H1 (cell line): ENCODE results near the gene WDR45. TPM values are rescaled to one million over a fixed set of nuclear protein-coding genes. Genes with fewer than 3 reads are reported as not detected.

Experiments
- CTCF ChIA-PET: fragments of 300-600 bp; sonication (Branson Sonifier 250); formaldehyde crosslinking; loops from one replicate; lab custom pipeline; 2021; ENCODE audit not compliant: partially characterized antibody; lab: Charles Lee
- POLR2A ChIA-PET: fragments of 300-600 bp; sonication (Branson Sonifier 250); formaldehyde crosslinking; loops from one replicate; lab custom pipeline; 2021; ENCODE audit warnings: inconsistent platforms; ENCODE audit not compliant: partially characterized antibody; lab: Charles Lee
- DNase-seq, 2 experiments: peaks; one replicate each; pipeline versions ENCODE4 v3.0.0 to v3.0.0-alpha.2; 2010 to 2022; ENCODE audit warnings: low spot score in 2 of 2, low read depth in 1 of 2, mixed read lengths in 1 of 2
- FAIRE-seq: peaks from 2 replicates; lab custom pipeline; 2011; peaks lifted over from hg19 to GRCh38; lab: Jason Lieb, UNC
- H2AFZ ChIP-seq: 2 replicates; pipeline ENCODE4 v1.8.1; 2012; ENCODE audit warnings: low read length, inconsistent platforms
- H2AK5ac ChIP-seq: 2 replicates; pipeline ENCODE4 v1.6.1; 2013; ENCODE audit warnings: low read depth, low read length
- H2BK120ac ChIP-seq: replicated peaks from 2 replicates; pipeline ENCODE3; 2013; ENCODE audit warnings: low read depth, low read length, inconsistent platforms
- H2BK12ac ChIP-seq: 2 replicates; pipeline ENCODE4 v1.6.1; 2013; ENCODE audit warnings: low read depth, low read length
- H2BK15ac ChIP-seq: 2 replicates; pipeline ENCODE4 v1.6.1; 2013; ENCODE audit warnings: low read length
- H2BK20ac ChIP-seq: 2 replicates; pipeline ENCODE4 v1.6.1; 2013; ENCODE audit warnings: low read length
- H2BK5ac ChIP-seq: 2 replicates; pipeline ENCODE4 v1.6.1; 2013; ENCODE audit warnings: low read depth, low read length
- H3K14ac ChIP-seq: 2 replicates; pipeline ENCODE4 v1.6.1; 2013; ENCODE audit warnings: inconsistent platforms; ENCODE audit not compliant: insufficient read length
- H3K18ac ChIP-seq: 2 replicates; pipeline ENCODE4 v1.6.1; 2013; ENCODE audit warnings: low read length; ENCODE audit errors: extremely low read depth
- H3K23ac ChIP-seq: 2 replicates; pipeline ENCODE4 v1.6.1; 2013; ENCODE audit warnings: inconsistent platforms; ENCODE audit not compliant: insufficient read length
- H3K23me2 ChIP-seq: 2 replicates; pipeline ENCODE4 v1.6.1; 2013; ENCODE audit warnings: low read depth, low read length
- H3K27ac ChIP-seq: 2 replicates; pipeline ENCODE4 v1.6.1; 2011; ENCODE audit warnings: low read depth, low read length, inconsistent platforms
- H3K27me3 ChIP-seq, 4 experiments: replicated peaks in 1 of 4; 1 replicate in 1 of 4; 2 replicates in 3 of 4; pipeline versions ENCODE4 v1.6.1 to v1.8.1; 2011 to 2013; ENCODE audit warnings: low read length in 3 of 4, mild to moderate bottlenecking in 3 of 4, inconsistent platforms in 2 of 4, mixed read lengths in 2 of 4, moderate library complexity in 1 of 4; ENCODE audit not compliant: control insufficient read depth in 3 of 4, insufficient read depth in 3 of 4; ENCODE audit errors: extremely low read depth in 1 of 4
- H3K36me3 ChIP-seq, 4 experiments: 2 replicates each; pipeline versions ENCODE4 v1.6.1 to v1.8.1; 2011 to 2013; ENCODE audit warnings: mild to moderate bottlenecking in 4 of 4, low read length in 3 of 4, moderate library complexity in 2 of 4, control low read depth in 1 of 4, inconsistent platforms in 1 of 4; ENCODE audit not compliant: insufficient read depth in 4 of 4, control insufficient read depth in 2 of 4
- H3K4ac ChIP-seq: replicated peaks from 2 replicates; pipeline ENCODE3; 2013; ENCODE audit warnings: low read length, low read depth, mixed read lengths, inconsistent platforms; ENCODE audit not compliant: insufficient read length
- H3K4me1 ChIP-seq, 4 experiments: replicated peaks in 1 of 4; 1 replicate in 1 of 4; 2 replicates in 3 of 4; pipeline versions ENCODE4 v1.6.1 to v1.8.1; 2011 to 2013; ENCODE audit warnings: low read length in 3 of 4, inconsistent platforms in 2 of 4, mixed read lengths in 1 of 4; ENCODE audit not compliant: insufficient read depth in 4 of 4, control insufficient read depth in 3 of 4
- H3K4me2 ChIP-seq, 2 experiments: 2 replicates each; pipeline versions ENCODE4 v1.6.1 to v1.8.1; 2011 to 2013; ENCODE audit warnings: low read depth in 2 of 2, low read length in 2 of 2, control low read depth in 1 of 2, inconsistent platforms in 1 of 2, mild to moderate bottlenecking in 1 of 2; ENCODE audit not compliant: insufficient read depth in 1 of 2
- H3K4me3 ChIP-seq, 4 experiments: fragments of 200-600, 300-600 bp in 1 of 4; sonication (generic), shearing (Covaris generic), sonication (Bioruptor Twin) in 1 of 4; 2 replicates each; pipeline versions ENCODE4 v1.5.1 to v1.8.1; 2011 to 2016; ENCODE audit warnings: low read length in 4 of 4, low read depth in 3 of 4, control low read depth in 2 of 4, inconsistent platforms in 2 of 4, mild to moderate bottlenecking in 2 of 4, mixed read lengths in 1 of 4, moderate library complexity in 1 of 4; ENCODE audit not compliant: insufficient read depth in 2 of 4; ENCODE audit errors: extremely low read depth in 1 of 4
- H3K56ac ChIP-seq: replicated peaks from 2 replicates; pipeline ENCODE3; 2013; ENCODE audit warnings: low read depth, mild to moderate bottlenecking, mixed read lengths, low read length, inconsistent platforms; ENCODE audit not compliant: insufficient read length
- H3K79me1 ChIP-seq: 2 replicates; pipeline ENCODE4 v1.6.1; 2013; ENCODE audit warnings: low read depth, low read length, control low read depth
- H3K79me2 ChIP-seq, 2 experiments: 2 replicates each; pipeline versions ENCODE4 v1.6.1 to v1.8.1; 2012 to 2013; ENCODE audit warnings: low read length in 2 of 2, mild to moderate bottlenecking in 2 of 2, inconsistent platforms in 1 of 2; ENCODE audit not compliant: insufficient read depth in 2 of 2, control insufficient read depth in 1 of 2
- H3K9ac ChIP-seq, 4 experiments: replicated peaks in 1 of 4; 1 replicate in 1 of 4; 2 replicates in 3 of 4; pipeline versions ENCODE4 v1.6.1 to v1.8.1; 2011 to 2013; ENCODE audit warnings: low read depth in 3 of 4, low read length in 3 of 4, control low read depth in 2 of 4, mild to moderate bottlenecking in 2 of 4, moderate library complexity in 2 of 4, inconsistent platforms in 1 of 4; ENCODE audit errors: extremely low read depth in 1 of 4
- H3K9me3 ChIP-seq, 2 experiments: 2 replicates each; pipeline versions ENCODE4 v1.6.1 to v1.8.1; 2012 to 2013; ENCODE audit warnings: mild to moderate bottlenecking in 2 of 2, moderate library complexity in 2 of 2, control low read depth in 1 of 2, inconsistent platforms in 1 of 2, low read depth in 1 of 2, low read length in 1 of 2, mixed read lengths in 1 of 2; ENCODE audit not compliant: insufficient read depth in 2 of 2
- H4K20me1 ChIP-seq, 2 experiments: replicated peaks in 1 of 2; 2 replicates each; pipeline versions ENCODE3 to v1.8.1; 2011 to 2013; ENCODE audit warnings: inconsistent platforms in 2 of 2, low read length in 2 of 2, mild to moderate bottlenecking in 1 of 2; ENCODE audit not compliant: insufficient read depth in 2 of 2, control insufficient read depth in 1 of 2
- H4K5ac ChIP-seq: 2 replicates; pipeline ENCODE4 v1.6.1; 2013; ENCODE audit warnings: low read length, low read depth, mixed read lengths, inconsistent platforms; ENCODE audit not compliant: insufficient read length
- H4K8ac ChIP-seq: 2 replicates; pipeline ENCODE4 v1.8.0; 2013; ENCODE audit warnings: mild to moderate bottlenecking, moderate library complexity, low read length, inconsistent platforms; ENCODE audit not compliant: insufficient read depth; ENCODE audit errors: extremely low read depth
- H4K91ac ChIP-seq: replicated peaks from 2 replicates; pipeline ENCODE3; 2013; ENCODE audit warnings: low read length, mixed read lengths, inconsistent platforms; ENCODE audit not compliant: insufficient read length
- BRCA1 ChIP-seq: IDR thresholded peaks from 2 replicates; pipeline ENCODE4 v1.6.1; 2012; ENCODE audit warnings: low read depth, low read length, improper control_type of control experiment
- CREB1 ChIP-seq: IDR thresholded peaks from 2 replicates; pipeline ENCODE4 v1.6.1; 2012; ENCODE audit warnings: inconsistent platforms
- CTBP2 ChIP-seq: IDR thresholded peaks from 2 replicates; pipeline ENCODE4 v1.7.0; 2011; ENCODE audit warnings: borderline replicate concordance, mild to moderate bottlenecking, moderate library complexity, mixed read lengths, low read length; ENCODE audit not compliant: insufficient read depth, insufficient read length
- EZH2 ChIP-seq: fragments of 200-600 bp; sonication (generic); IDR thresholded peaks from 2 replicates; pipeline ENCODE4 v1.7.1; 2012; ENCODE audit warnings: low read depth, mild to moderate bottlenecking, moderate library complexity, low read length, inconsistent platforms; ENCODE audit not compliant: severe bottlenecking
- GTF2F1 ChIP-seq: IDR thresholded peaks from 2 replicates; pipeline ENCODE4 v1.6.1; 2012; ENCODE audit warnings: low read depth, low read length, improper control_type of control experiment, borderline replicate concordance
- HDAC6 ChIP-seq: IDR thresholded peaks from one replicate; pipeline ENCODE4 v1.7.1; 2012; ENCODE audit warnings: low read depth, mild to moderate bottlenecking, inconsistent platforms, low read length, moderate library complexity
- POLR2A ChIP-seq, 2 experiments: IDR thresholded peaks; 1 replicate in 1 of 2; 2 replicates in 1 of 2; pipeline ENCODE4 v1.6.1; 2011; ENCODE audit warnings: low read depth in 2 of 2, low read length in 2 of 2, mild to moderate bottlenecking in 2 of 2; ENCODE audit errors: control extremely low read depth in 1 of 2
- RBBP5 ChIP-seq: IDR thresholded peaks from 2 replicates; pipeline ENCODE4 v1.7.1; 2012; ENCODE audit warnings: low read depth, mild to moderate bottlenecking, inconsistent platforms, low read length, moderate library complexity, borderline replicate concordance
- RXRA ChIP-seq: IDR thresholded peaks from 2 replicates; pipeline ENCODE4 v1.6.1; 2011; ENCODE audit warnings: low read depth, mild to moderate bottlenecking, low read length, moderate library complexity; ENCODE audit not compliant: insufficient read depth
- SIX5 ChIP-seq: IDR thresholded peaks from 2 replicates; pipeline ENCODE4 v1.6.1; 2011; ENCODE audit warnings: mild to moderate bottlenecking, low read depth, low read length
- TAF1 ChIP-seq: IDR thresholded peaks from 2 replicates; pipeline ENCODE4 v1.6.1; 2011; ENCODE audit warnings: mild to moderate bottlenecking, low read depth, low read length
- ZNF274 ChIP-seq: IDR thresholded peaks from 2 replicates; pipeline ENCODE4 v1.7.0; 2012; ENCODE audit warnings: low read length, borderline replicate concordance; ENCODE audit errors: extremely low read depth
- WGBS, 2 experiments: shearing (Covaris generic) in 1 of 2; methylation state at CpG; one replicate each; pipeline versions ENCODE4 v1.1.6 to v1.1.7; 2013 to 2015; ENCODE audit warnings: low lambda C conversion rate in 2 of 2, mixed read lengths in 2 of 2, inconsistent platforms in 1 of 2, low coverage in 1 of 2, missing lambda C conversion rate in 1 of 2; ENCODE audit not compliant: insufficient replicate concordance in 2 of 2, insufficient coverage in 1 of 2, insufficient read length in 1 of 2; ENCODE audit errors: extremely low coverage in 1 of 2, missing lambda C conversion rate in 1 of 2; 5-methylcytosine and 5-hydroxymethylcytosine counted together
- polyA plus RNA-seq, 7 experiments: library from polyadenylated mRNA; depleted of rRNA in 3 of 7; stranded (reverse) in 5 of 7; unstranded in 2 of 7; fragments of >200 nt in 5 of 7; fragments of 200-250 nt in 2 of 7; gene quantifications; 1 replicate in 5 of 7; 2 replicates in 1 of 7; 4 replicates in 1 of 7; pipeline versions ENCODE4 v1.2.1 to v1.2.3, GENCODE V29; 2011 to 2013; ENCODE audit warnings: missing spikeins in 2 of 7, mixed read lengths in 2 of 7
- total RNA-seq: library from RNA; stranded (reverse); fragmentation: NEBNext Ultra II Directional; extraction: Animal tissue kit (Norgen Biotek cat#: 25700); gene quantifications from 2 replicates; pipeline ENCODE4 v1.2.1, GENCODE V29; 2021

The WDR45 gene
- total and polyA plus RNA-seq, 2 of the 8 experiments (the other 6 are each of a cell fraction or from before 2014, with no cell fraction given): 27.9 to 49.7 TPM

GRCh38 chrX:49103637-49104036 lies 23.9 kb upstream of the WDR45 start:
- H3K27me3 ChIP-seq: no peaks in the 10 kb centered on the region
- CTCF ChIA-PET: interaction anchor here (0.6 kb wide), 1 partner anchor 77 kb away, joined by 3 read pairs; no protein-coding TSS in a partner anchor
- no peak overlapping the region for H2BK12ac ChIP-seq
- no peaks in the 10 kb centered on the region for H3K9me3 ChIP-seq
- H2BK15ac ChIP-seq: no peak overlapping the region
- H3K4ac ChIP-seq: no peak overlapping the region
- no peaks in the 10 kb centered on the region for H4K20me1 ChIP-seq
- no peak overlapping the region for H3K14ac ChIP-seq
- H3K79me1 ChIP-seq: no peaks in the 10 kb centered on the region
- no peak overlapping the region for H3K4me3 ChIP-seq
- H4K5ac ChIP-seq: no peak overlapping the region
- no peak overlapping the region for H2BK5ac ChIP-seq
- DNase-seq (no peak), FAIRE-seq (no peak)
- no peak overlapping the region for H4K91ac ChIP-seq
- no peak overlapping the region for H2BK20ac ChIP-seq
- H3K4me1 ChIP-seq: no peaks in the 10 kb centered on the region; a peak in 1 of 7 replicates
- no peak overlapping the region for H3K9ac ChIP-seq
- no peak overlapping the region for H2AFZ ChIP-seq
- H3K4me2 ChIP-seq: no peak overlapping the region
- POLR2A ChIA-PET: interaction anchor here (0.6 to 0.9 kb wide), 2 partner anchors 131 to 206 kb away, joined by 3 to 4 read pairs; partner anchors contain the start of genes PQBP1 and TIMM17B
- no peak overlapping the region for H3K23ac ChIP-seq
- H3K18ac ChIP-seq: no peak overlapping the region
- peaks cover 0 to 3% of the 10 kb centered on the region in 2 experiments; a peak in 1 of 4 replicates for H3K79me2 ChIP-seq
- no peak overlapping the region for H3K27ac ChIP-seq
- peaks cover 2% of the 10 kb centered on the region; the same call in 1 of the 2 replicates for H3K23me2 ChIP-seq
- H3K56ac ChIP-seq: no peak overlapping the region
- 90% methylated on average over 3 of the region's 3 CpGs; no CpG with 5 or more reads in 1 of the 2 experiments for WGBS, 2 experiments
- no peak overlapping the region for H2BK120ac ChIP-seq
- no peak overlapping the region for H2AK5ac ChIP-seq
- no peaks in the 10 kb centered on the region for H3K36me3 ChIP-seq
- TF ChIP-seq CREB1 (no peak), POLR2A (IDR thresholded peaks at IDR 0.05; ENCODE audit: control extremely low read depth in 1 of 2, low read depth in 2 of 2, low read length in 2 of 2) (no peak), TAF1 (no peak), RXRA (no peak), HDAC6 (no peak), ZNF274 (no peak), BRCA1 (no peak), EZH2 (no peak), CTBP2 (no peak), SIX5 (no peak), RBBP5 (no peak), GTF2F1 (no peak)
- H4K8ac ChIP-seq: no peak overlapping the region
